GM10266 (cell line): ENCODE results near the gene HS3ST6.

ENCODE experiments used
- DNase-seq: peaks from one replicate; pipeline ENCODE4 v3.0.0; 2012; ENCODE audit errors: extremely low spot score
- CTCF ChIP-seq: IDR thresholded peaks from 2 replicates; pipeline ENCODE4 v1.5.1; 2012; ENCODE audit warnings: mild to moderate bottlenecking, low read depth; ENCODE audit not compliant: control insufficient read depth, insufficient read depth; ENCODE audit errors: missing control alignments

Gene HS3ST6

GRCh38 chr16:1950559-1950958 is 32.3 kb upstream of the HS3ST6 start:
- DNase-seq: no peak
- TF ChIP-seq CTCF: no peak

DNA sequence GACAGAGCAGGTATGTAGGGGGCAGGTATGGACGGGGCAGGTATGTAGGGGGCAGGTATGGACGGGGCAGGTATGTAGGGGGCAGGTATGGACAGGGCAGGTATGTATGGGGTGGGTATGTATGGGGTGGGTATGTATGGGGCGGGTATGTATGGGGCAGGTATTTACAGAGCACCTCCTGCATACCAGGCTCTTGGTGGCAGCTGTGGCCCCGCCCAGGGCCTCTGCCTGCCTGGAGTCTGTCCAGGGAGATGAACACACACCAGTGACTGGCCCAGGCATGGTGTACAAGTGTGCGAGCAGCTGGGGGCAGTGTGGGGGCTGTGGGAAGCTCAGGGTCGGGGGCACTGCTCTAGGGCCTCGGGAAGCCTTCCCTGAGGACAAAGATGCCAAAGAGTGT is 31.8 kb upstream of the HS3ST6 start:
- DNase-seq: no peak
- no peak for TF ChIP-seq CTCF

GRCh38 chr16:1949507-1949906 is 31.3 kb upstream of the HS3ST6 start:
- DNase-seq: no peak
- TF ChIP-seq CTCF: no peak

DNA sequence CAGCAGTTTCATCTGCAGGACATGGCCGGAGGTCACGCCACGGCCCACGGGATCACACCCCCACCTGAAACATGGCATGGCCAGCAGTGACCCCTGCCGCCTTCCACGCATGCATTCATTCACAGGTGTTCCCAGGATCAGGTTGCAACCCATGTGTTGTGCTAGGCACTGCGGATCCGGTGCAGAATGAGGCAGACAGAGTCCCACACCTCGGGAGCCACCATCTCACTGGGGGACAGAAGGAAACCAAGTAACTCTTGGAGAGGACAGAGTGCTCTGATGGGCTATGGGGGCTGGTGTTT is 29.1 kb upstream of the HS3ST6 start:
- no peak for TF ChIP-seq CTCF

GRCh38 chr16:1946495-1947368 is 28.5 kb upstream of the HS3ST6 start:
- DNase-seq: no peak
- no peak for TF ChIP-seq CTCF

More for the DNA sequence above, 29.1 kb upstream of the HS3ST6 start:
- DNase-seq: no peak

- no peak for DNase-seq
- no peak for TF ChIP-seq CTCF
Measured at GRCh38 chr16:1945559-1946391, 27.6 kb upstream of the HS3ST6 start.
